WI38 (cell line): ENCODE data around the gene RNPEPL1.

Experiments
- H3K4me3 ChIP-seq: 2 replicates; pipeline ENCODE4 v1.5.1; 2011; ENCODE audit warnings: low read depth, mild to moderate bottlenecking, control low read depth, low read length
- TF ChIP-seq, protein P1 (sequence below): IDR thresholded peaks from 2 replicates; pipeline ENCODE4 v1.5.1; 2012; ENCODE audit warnings: low read depth, mild to moderate bottlenecking, control low read depth, low read length

The RNPEPL1 gene

DNA sequence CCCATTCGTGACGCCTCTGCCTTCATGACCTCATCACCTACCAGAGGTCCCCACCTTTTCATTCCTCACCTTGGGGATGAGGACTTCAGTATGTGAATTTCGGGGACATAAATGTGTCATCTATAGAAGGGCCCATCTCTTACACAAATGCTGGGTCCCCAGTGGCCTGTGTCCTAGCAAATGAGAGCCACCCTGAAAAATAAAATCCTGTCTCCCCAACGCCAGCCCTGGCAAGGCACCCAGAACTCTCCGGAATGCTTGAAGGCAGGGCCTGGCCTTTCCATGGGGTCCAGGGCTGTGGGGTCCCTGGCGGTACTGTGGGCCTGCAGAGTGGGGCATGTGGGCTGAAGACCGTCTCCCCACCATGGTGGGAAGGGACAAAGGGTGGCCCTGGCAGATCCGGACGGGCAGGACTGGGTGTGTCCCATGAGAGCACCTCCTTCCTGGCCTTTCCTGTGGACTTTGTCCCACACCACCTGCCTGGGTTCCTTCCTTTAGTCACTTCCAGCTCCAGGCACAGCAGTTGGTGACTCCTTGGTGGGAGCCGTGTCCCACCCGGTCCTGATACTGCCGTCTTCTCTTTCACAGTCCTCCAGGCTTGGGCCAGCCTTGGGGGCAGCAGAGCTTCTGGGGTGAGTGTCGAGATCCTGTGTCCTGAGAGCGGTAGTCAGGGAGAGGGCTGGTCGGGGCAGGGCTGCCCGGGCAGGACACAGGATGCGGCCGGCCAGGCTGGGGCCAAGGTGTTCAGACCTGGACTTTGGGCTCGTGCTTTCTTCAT, 36.8 kb downstream of the RNPEPL1 start:
- TF ChIP-seq, protein P1, sequence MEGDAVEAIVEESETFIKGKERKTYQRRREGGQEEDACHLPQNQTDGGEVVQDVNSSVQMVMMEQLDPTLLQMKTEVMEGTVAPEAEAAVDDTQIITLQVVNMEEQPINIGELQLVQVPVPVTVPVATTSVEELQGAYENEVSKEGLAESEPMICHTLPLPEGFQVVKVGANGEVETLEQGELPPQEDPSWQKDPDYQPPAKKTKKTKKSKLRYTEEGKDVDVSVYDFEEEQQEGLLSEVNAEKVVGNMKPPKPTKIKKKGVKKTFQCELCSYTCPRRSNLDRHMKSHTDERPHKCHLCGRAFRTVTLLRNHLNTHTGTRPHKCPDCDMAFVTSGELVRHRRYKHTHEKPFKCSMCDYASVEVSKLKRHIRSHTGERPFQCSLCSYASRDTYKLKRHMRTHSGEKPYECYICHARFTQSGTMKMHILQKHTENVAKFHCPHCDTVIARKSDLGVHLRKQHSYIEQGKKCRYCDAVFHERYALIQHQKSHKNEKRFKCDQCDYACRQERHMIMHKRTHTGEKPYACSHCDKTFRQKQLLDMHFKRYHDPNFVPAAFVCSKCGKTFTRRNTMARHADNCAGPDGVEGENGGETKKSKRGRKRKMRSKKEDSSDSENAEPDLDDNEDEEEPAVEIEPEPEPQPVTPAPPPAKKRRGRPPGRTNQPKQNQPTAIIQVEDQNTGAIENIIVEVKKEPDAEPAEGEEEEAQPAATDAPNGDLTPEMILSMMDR: no peak
- H3K4me3 ChIP-seq: no peak overlapping the region

DNA sequence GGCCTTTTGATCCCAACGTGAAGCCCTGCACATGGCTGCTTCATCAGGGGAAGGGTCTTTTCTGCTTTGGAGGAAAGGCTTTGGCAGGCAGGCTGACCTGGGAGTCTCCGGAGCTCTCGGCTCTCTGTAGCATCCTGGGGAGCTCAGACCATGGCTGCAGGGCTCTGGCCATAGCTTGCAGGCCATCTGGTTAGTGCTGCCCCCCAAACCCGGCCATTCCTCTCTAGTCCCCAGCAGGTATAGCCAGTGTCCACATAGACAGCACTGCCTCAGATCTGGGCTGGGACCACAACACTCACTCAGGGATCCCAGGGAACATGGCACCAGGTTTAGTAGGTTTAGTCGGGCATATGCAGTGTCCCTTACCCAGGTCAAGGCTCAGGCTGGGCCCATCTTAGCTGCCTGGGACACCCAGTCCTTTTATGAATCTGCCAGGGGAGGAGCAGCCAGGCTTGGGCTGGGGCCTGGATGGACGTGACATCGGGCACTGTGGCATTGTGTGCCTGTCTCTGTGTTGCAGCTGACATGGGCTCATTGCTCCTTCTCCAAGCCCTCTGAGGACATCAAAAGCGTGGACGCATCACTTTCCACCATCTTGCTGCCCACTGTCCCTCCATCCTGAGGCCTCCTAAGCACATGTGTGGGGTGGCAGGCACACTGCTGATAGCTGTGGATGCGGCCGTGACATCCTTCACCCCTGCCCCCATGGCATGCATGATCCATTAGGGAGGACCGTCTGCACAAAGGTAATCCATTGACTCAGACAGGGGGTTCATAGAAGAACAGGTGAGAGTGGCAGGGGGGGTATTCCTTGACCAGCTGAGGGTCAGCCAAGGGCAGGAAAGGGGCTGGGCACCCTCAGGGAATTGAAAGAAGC, 37.8 kb downstream of the RNPEPL1 start:
- no peak overlapping the region for H3K4me3 ChIP-seq
- TF ChIP-seq, protein P1: no peak

DNA sequence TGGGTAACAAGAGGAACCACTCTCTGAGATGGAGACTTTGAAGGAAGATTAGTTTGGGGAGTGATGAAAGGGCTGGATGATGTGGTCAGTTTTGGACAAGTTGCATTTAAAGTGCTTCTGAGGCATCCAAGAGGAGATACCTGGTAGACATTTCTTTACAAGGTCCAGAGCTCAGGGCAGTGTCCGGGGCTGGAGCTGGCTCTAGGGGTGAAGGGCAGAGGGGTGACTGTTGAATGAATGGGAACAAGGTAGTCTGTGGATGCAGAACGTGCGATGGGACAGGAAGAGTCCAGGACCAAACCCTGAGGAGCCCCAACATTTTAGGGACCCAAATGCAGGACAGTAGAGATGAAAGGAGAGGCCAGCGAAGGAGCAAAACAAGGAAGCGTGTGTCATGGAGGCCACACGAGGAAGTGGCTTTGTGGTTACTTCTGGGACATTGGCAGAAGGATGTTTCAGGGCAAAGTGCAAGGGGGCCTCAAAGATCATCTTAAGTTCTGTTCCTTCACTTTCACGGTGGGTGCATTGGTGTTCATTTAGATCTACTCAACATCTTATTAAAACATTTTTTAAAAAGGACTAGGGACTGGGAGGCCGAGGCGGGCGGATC, 43.4 kb downstream of the RNPEPL1 start:
- H3K4me3 ChIP-seq: no peak overlapping the region
- TF ChIP-seq, protein P1: no peak

DNA sequence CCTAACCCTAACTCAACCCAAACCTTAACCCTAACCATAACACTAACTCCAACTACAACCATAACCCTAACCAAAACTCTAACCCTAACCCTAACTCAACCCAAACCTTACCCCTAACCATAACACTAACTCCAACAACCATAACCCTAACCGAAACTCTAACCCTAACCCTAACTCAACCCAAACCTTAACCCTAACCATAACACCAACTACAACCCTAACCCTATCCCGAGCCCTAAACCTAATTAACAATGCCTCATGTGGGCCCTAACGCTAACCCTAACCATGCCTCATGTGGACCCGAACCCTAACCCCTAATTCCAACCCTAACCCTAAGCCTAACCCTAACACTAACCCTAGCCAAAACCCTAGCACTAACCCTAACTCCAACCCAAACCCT, 45.5 kb downstream of the RNPEPL1 start:
- TF ChIP-seq, protein P1: no peak
- no peak overlapping the region for H3K4me3 ChIP-seq

DNA sequence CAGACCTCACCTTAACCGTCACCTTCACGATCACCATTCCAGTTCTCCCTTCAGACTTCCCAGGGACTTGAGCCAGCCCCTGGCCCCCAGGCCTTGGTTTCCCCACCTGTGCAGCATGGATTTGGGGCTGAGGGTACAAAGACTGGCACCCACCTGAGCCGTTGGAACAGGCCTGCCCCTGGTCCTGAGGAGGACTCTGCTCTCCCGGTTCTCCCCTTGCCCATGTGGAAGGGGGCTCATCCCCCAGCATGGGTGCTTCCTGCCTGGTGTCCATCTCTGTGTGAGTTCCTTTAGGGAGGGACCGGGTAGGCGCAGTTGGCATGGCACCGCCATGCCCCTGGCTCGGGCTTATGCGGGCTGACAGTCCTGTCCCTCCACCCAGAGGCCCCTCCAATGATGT, 46.1 kb downstream of the RNPEPL1 start:
- TF ChIP-seq, protein P1: no peak

DNA sequence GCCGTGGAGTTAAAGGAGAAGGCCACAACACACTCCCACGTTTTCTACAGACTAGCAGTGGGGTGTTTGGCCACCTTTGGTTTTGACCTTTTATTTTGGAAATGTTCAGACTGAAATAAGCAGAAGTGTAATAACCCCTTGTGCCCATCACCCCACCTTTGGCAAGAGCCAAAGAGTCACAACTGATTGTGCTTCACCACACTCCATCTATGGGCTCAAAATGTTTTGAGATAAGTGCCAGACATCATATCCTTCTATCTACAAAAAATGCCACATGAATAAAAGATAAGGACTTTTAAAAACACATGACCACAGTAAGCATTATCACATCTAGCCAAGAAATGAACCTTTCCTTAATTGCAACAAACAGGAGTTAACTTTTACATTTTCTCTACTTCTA, 47.1 kb downstream of the RNPEPL1 start:
- TF ChIP-seq, protein P1: no peak
- no peak overlapping the region for H3K4me3 ChIP-seq

More for the DNA sequence above, 46.1 kb downstream of the RNPEPL1 start:
- no peak overlapping the region for H3K4me3 ChIP-seq
